TTC549 (cell line): ENCODE data around the gene ATP5PF.
"Not testable (repeated sequence)": the region's sequence is repeated elsewhere in the genome, so short reads cannot be mapped to it uniquely, and the experiment has no call there.

ENCODE experiments used
- FAIRE-seq: peaks from 2 replicates; lab custom pipeline; 2012; peaks lifted over from hg19 to GRCh38; lab: Jason Lieb, UNC

ATP5PF gene

GRCh38 chr21:25721987-25722386, 12.7 kb downstream of the ATP5PF start:
- no peak for FAIRE-seq

GRCh38 chr21:25717491-25718147, 17.1 kb downstream of the ATP5PF start:
- no peak for FAIRE-seq

- not testable (repeated sequence) for FAIRE-seq
Observed at GRCh38 chr21:25714066-25714465, 20.6 kb downstream of the ATP5PF start.

DNA sequence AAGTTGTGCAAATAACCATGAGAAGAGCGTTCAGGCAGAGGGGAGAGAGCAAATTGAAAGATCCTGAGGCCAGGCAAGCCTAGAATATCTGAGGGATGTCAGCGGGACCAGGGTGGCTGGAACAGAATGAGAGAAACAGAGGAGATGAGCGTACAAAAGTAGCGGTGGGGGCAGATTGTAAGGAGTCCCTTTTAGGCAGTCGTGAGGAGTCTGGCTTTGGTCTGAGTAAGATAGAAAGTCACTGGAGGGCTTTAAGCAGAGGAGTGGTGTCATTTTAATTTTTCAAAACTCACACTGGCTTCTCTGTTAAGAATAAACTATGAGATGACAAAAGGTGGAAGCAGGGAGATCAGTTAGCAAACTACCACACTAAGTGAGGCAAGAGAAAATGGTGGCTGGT, 24.2 kb downstream of the ATP5PF start:
- FAIRE-seq: no peak

- no peak for FAIRE-seq
Observed at GRCh38 chr21:25709684-25710265, 24.9 kb downstream of the ATP5PF start.

GRCh38 chr21:25708467-25709065, 26.1 kb downstream of the ATP5PF start:
- peak; percentile 74 for FAIRE-seq

GRCh38 chr21:25701529-25701928, 33.2 kb downstream of the ATP5PF start:
- no peak for FAIRE-seq

DNA sequence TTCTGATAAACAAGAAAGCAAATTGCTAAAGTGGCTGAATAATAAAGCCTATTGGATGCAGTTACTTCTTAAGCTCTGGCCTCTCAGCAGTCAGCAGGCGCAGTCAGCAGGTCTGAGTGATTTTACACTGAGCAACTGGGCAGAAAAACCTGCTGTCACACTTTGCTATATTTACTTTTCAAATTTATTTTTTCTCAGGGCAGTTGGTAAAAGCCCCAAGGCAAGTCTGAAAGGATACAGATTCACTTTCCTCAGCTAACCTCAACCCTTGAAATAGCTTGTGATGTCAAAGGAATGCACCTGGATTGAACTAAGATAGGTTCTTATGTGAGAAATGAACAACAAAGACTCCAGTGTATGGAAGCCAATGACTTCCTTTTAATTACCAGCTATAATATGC, 34.0 kb downstream of the ATP5PF start:
- FAIRE-seq: no peak

GRCh38 chr21:25695461-25695860, 39.2 kb downstream of the ATP5PF start:
- not testable (repeated sequence) for FAIRE-seq

DNA sequence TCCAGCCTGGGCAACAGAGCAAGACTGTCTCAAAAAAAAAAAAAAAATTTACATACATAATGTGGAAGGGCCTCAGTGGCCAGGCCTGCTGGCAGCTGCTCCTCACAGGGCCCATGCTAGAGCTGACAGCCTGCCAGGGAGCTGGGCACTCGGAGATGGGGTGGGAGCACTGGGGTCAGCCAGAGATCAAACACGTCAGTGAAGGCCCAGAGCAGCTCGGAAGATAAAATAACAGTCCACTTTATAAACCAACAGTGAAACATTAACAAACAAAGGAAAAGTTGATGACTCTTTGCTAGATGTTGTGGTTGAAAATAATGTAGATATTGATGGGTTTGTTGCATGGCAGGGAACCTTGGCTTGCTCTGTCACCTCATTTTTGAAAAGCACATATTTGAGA, 42.7 kb downstream of the ATP5PF start:
- no peak for FAIRE-seq

- no peak for FAIRE-seq
Observed at GRCh38 chr21:25689226-25689625, 45.5 kb downstream of the ATP5PF start.

DNA sequence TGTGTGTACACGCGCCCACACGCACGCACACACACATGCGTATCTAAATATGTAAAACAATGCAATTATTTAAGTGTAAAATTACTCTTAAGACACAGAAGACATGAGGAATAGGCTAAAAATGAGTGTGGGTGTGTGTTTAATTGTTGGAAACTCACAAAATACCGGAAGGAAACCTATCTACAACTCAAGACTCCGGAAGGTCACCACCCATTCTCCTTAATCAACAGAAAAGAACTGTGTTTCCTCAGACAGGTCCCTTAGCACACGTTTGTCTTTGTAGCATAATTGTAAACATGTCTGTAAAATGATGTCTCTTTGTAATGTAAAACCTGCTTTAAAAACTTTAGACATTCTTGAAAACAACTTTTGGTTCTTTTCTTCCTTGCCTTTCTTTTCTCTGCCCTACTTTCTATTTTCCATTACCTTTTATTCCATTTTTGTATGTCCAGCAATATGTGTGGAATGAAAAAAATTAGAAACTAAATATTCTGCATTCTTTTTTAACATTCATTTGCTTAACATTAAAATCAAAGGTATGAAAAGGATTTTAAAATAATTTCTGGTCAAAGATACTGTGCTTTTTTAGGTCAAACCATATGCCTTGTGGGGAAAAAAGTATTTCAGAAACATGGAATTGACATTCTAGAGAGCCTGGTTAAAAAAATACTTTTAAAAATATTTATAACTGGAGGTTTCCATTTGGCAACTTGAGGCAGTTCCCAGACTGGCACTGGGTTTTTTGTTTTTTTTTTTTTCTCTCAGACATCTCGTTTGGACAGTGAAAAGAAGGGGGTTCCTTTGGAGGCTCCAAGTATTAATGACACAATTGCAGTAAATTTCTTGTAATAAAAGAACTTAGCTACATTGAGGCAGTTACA, 46.2 kb downstream of the ATP5PF start:
- no peak for FAIRE-seq

- no peak for FAIRE-seq
Observed at GRCh38 chr21:25687787-25688186, 46.9 kb downstream of the ATP5PF start.

GRCh38 chr21:25682382-25682781, 52.3 kb downstream of the ATP5PF start:
- FAIRE-seq: no peak

GRCh38 chr21:25676451-25676850, 58.3 kb downstream of the ATP5PF start:
- no peak for FAIRE-seq
